Measurements from ENCODE around the gene CD59.

The CD59 gene, protein sequence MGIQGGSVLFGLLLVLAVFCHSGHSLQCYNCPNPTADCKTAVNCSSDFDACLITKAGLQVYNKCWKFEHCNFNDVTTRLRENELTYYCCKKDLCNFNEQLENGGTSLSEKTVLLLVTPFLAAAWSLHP

GRCh38 chr11:33736148-33736812, at the start of gene CD59:
Gene CD59 (minus strand): TSS chr11:33736423. CDS start chr11:33722445, 13,978 bp downstream.
- peak; percentile 92 to 93 for DNase-seq (ENCODE audit: low read depth in 2 of 2)

GRCh38 chr11:33785609-33786008, 49.4 kb upstream of the CD59 start:
- DNase-seq (ENCODE audit: low read depth in 2 of 2), result no peak

- DNase-seq (ENCODE audit: low read depth in 2 of 2), result no peak
Observed at GRCh38 chr11:33779849-33780528, 43.8 kb upstream of the CD59 start.

GRCh38 chr11:33778675-33779074, 42.5 kb upstream of the CD59 start:
- no peak for DNase-seq (ENCODE audit: low read depth in 2 of 2)

- no peak for DNase-seq (ENCODE audit: low read depth in 2 of 2)
Observed at GRCh38 chr11:33777906-33778305, 41.7 kb upstream of the CD59 start.

- no peak for DNase-seq (ENCODE audit: low read depth in 2 of 2)
Observed at GRCh38 chr11:33775832-33776470, 39.7 kb upstream of the CD59 start.

- no peak for DNase-seq (ENCODE audit: low read depth in 2 of 2)
Observed at GRCh38 chr11:33775467-33775807, 39.2 kb upstream of the CD59 start.

- DNase-seq (ENCODE audit: low read depth in 2 of 2), result no peak
Observed at GRCh38 chr11:33774736-33775466, 38.7 kb upstream of the CD59 start.

- DNase-seq (ENCODE audit: low read depth in 2 of 2), result peak; percentile 76 to 77
Observed at GRCh38 chr11:33773987-33774735, 37.9 kb upstream of the CD59 start, which contains the start of gene FBXO3. Gene FBXO3 (minus strand): TSS chr11:33774520. CDS start chr11:33774497, 23 bp downstream.

DNA sequence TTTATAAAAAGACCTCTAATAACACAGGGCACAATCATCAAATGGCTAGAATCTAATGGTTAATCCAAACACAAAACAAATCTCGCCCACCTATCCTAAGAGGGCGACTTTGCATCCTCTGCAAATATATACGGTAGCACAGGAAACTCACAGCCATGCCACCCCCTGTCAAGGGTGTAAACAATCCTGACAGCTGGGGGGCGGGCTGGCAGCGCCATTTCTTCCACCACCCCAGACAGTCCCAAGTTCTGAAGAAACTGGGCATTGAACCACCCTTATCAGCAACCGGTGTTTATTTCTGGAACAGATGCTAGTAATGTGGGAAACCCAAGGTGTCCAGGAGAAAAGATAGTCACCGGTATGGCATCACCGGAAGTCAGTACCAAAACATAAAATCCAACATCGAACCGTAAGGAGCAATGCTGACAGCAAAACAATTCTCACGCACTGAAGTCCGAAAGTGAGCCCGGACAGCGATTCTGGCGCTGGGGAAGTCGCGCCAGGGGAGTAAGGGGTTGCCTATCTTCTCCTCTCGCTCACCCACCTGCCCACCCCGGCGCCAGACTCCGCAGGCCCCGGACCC, 37.3 kb upstream of the CD59 start:
- DNase-seq (ENCODE audit: low read depth in 2 of 2), result no peak

DNA sequence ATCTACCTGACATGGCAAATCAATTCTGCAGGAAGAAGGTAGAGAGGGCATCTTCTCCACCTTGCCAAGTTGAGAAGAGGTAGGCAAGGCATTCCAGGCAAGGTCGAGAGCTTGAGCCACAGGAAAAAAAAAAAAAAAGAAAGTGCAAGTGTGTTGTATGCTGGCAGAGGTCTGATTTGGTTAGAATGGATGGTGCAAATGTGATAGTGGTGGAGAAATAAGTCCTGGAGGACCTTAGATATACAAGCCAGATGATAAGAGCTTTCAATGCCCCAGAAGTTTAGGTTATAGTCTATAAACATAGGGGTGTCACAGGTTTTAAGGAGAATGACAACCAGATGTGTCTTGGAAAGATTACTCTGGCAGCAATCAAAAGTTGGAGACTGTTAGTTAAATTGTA, 36.6 kb upstream of the CD59 start:
- DNase-seq (ENCODE audit: low read depth in 2 of 2), result no peak

DNA sequence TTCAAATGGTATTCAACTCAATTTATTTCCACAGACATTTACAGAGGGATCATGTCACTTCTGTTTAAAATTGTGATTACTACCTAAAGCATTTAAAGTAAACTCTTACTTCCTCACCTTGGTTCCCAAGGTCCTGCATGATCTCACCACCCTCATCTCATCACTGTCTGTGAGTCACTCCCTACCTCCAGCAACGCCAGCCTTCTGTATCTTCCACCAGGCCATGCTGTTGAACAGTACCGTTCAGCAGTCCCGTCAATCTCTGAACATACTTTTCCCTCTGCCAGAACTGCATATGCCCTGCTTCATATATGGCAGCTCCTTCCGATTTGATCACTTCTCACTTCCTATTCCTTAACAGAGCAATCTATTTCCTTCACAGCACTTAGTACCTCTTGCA, 36.1 kb upstream of the CD59 start:
- DNase-seq (ENCODE audit: low read depth in 2 of 2), result no peak

GRCh38 chr11:33770236-33770635, 34.0 kb upstream of the CD59 start:
- no peak for DNase-seq (ENCODE audit: low read depth in 2 of 2)

DNA sequence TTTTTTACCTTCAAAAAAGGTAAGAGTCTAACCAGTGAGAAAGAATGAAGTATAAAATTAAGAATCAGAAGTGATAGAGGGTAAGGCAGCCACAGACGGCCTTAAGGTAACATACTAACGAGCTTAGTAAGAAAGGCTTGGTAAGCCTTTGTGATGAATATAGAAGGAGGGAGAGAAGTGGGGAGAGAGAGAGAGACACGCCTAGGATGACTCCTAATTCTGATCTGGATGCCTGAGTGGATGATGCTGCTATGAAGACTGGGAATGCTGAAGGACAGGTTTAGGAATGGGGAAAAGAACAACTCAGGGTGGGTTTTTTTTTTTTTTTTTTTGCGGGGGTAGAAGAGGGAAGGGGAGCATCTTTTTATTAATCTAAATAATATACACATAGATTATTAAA, 33.3 kb upstream of the CD59 start:
- no peak for DNase-seq (ENCODE audit: low read depth in 2 of 2)

DNA sequence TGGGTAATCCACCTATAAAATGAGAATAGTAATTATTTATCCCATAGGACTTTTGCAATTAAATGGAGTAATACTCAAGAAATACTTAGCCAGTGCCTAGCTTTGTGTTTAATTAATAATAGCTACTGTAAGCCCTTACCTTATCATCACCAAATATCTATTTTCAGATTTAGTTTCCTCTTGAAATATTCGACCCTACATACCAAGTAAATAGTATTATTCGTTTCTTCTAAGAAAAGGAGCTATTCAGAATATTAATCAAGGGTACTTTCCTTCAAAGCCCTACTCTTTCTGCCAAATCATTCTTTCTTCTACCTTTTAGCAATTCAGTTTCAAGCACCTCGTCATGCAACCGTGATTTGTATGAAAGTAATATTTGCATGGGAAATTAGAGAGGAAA, 31.4 kb upstream of the CD59 start:
- DNase-seq (ENCODE audit: low read depth in 2 of 2), result no peak

DNA sequence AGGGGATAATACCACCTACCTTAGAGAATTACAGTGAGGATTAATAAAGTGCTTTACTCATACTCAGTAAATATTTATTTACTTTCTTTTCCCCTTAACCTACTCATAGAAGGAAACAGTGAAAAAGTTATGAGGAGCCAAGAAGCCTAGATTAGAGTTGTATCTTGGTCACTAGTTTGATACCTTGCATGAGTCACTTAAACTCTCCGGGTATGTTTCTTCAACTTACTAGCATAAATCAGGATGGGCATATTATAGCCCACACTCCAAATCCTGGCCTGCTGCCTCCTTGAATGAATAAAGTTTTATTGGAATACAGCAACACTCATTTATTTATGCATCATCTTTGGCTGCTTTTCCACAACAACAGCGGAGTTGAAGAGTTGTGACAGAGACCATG, 29.9 kb upstream of the CD59 start:
- DNase-seq (ENCODE audit: low read depth in 2 of 2), result no peak

- DNase-seq (ENCODE audit: low read depth in 2 of 2), result no peak
Observed at GRCh38 chr11:33761471-33761870, 25.2 kb upstream of the CD59 start.

- DNase-seq (ENCODE audit: low read depth in 2 of 2), result no peak
Observed at GRCh38 chr11:33753304-33753967, 17.2 kb upstream of the CD59 start.

GRCh38 chr11:33751878-33752277, 15.7 kb upstream of the CD59 start:
- no peak for DNase-seq (ENCODE audit: low read depth in 2 of 2)

DNA sequence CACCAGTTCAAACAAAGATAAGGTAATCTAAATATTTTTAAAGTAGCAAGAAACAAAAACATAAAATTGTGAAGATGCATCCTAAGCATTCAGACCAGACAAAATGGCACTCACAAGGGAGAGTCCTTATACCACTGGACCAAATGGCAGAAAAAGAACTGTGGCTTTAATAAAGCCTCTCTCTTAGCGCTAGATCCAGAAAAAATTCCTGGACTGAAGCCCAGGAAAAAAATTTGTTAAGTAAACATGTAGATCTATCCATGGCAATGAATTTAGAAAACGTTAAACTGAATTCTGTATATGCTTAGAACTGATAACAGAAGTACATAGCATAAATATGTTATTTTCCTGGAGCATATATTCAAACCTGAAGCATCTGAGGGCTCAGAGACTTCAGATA, 11.8 kb upstream of the CD59 start:
- no peak for DNase-seq (ENCODE audit: low read depth in 2 of 2)

DNA sequence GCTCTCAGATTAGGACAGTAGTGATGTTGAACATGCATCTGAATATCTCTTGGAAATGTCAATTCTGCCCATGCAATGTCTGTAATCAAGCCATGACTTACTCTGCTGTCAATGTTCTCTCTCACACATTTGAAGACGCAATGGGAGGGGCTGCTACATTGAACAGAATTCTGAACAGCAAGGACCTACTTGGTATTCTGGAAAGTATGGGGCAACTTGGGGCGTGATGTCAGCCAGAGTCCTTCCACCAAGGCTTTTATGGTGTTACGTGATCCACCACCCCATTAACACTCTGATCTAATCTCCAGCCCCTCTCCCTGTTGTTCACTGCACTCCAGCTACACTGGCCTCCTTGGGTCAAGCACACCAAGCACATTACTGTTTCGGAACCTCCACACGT, 7.1 kb upstream of the CD59 start:
- DNase-seq (ENCODE audit: low read depth in 2 of 2), result no peak

All from stimulated activated CD4-positive, alpha-beta T cell treated with anti-CD3 and anti-CD28 coated beads, Interleukin-1b, Interleukin-23, amount 100 ng/mL, for 4 hours (primary cell).